ENCODE data around the gene CLN6.

GRCh38 chr15:68265674-68266073, 36.1 kb upstream of the CLN6 start:
- no peak for TF ChIP-seq POLR2A (IDR thresholded peaks at IDR 0.05; ENCODE audit: extremely low read depth, insufficient read length)
- TF ChIP-seq, protein P1, sequence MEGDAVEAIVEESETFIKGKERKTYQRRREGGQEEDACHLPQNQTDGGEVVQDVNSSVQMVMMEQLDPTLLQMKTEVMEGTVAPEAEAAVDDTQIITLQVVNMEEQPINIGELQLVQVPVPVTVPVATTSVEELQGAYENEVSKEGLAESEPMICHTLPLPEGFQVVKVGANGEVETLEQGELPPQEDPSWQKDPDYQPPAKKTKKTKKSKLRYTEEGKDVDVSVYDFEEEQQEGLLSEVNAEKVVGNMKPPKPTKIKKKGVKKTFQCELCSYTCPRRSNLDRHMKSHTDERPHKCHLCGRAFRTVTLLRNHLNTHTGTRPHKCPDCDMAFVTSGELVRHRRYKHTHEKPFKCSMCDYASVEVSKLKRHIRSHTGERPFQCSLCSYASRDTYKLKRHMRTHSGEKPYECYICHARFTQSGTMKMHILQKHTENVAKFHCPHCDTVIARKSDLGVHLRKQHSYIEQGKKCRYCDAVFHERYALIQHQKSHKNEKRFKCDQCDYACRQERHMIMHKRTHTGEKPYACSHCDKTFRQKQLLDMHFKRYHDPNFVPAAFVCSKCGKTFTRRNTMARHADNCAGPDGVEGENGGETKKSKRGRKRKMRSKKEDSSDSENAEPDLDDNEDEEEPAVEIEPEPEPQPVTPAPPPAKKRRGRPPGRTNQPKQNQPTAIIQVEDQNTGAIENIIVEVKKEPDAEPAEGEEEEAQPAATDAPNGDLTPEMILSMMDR (IDR thresholded peaks at IDR 0.05; ENCODE audit: low read depth, low read length), result no peak
- TF ChIP-seq, protein P2, sequence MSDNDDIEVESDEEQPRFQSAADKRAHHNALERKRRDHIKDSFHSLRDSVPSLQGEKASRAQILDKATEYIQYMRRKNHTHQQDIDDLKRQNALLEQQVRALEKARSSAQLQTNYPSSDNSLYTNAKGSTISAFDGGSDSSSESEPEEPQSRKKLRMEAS (IDR thresholded peaks at IDR 0.05; ENCODE audit: low read depth, low read length), result no peak
